Measurements from ENCODE around the gene FAF2. TPM values are rescaled to one million over a fixed set of nuclear protein-coding genes. Genes with fewer than 3 reads are reported as not detected.

Gene FAF2
- total and polyA plus RNA-seq, 12 donors: 21.2 to 68.2 (median 40.6) TPM

DNA sequence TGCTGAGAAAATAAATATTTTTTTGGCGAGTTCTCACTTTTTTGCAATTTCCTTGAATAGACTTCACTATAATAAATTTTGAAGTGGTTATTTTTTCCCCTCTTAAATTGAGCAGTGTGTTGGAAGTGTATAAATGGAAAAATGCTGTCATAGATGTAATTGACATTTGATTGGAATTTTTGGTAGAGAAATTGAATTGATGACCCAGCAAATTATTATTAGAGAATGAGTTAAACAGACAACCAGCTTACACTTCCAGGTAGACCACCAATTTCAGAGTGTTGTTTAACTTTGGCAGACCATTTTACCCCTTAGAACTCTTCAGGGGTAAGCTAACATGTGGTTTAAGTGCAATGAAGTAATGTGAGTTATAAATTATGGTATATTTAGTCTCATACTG is 1.9 kb downstream of the FAF2 start:
- DNase-seq: no peak
- H3K27me3 ChIP-seq: no peaks in the 10 kb centered on the region
- H3K36me3 ChIP-seq (replicated peaks in 1 of 2): peaks cover 0 to 9% of the 10 kb centered on the region in 2 donors
- peaks cover 8 to 36% of the 10 kb centered on the region in 2 donors for H3K4me1 ChIP-seq (replicated peaks in 1 of 2)
- no peak overlapping the region for H3K4me3 ChIP-seq
- intact Hi-C loops (cut with DNase I): no loop called here
- H3K27ac ChIP-seq: no peak overlapping the region
- no peaks in the 10 kb centered on the region for H3K9me3 ChIP-seq (replicated peaks in 1 of 3)
- 76 to 90% (median 81%) methylated on average over 1 of the region's 1 CpG for WGBS, 4 donors
- no peak for TF ChIP-seq POLR2A (IDR thresholded peaks at IDR 0.05)
- TF ChIP-seq CTCF (IDR thresholded peaks at IDR 0.05): no peak

GRCh38 chr5:176454724-176455394 is 6.7 kb downstream of the FAF2 start:
- WGBS, 4 donors: 90 to 94% (median 93%) methylated on average over 4 of the region's 4 CpGs
- no peak for DNase-seq
- peaks cover 0 to 32% of the 10 kb centered on the region in 2 donors for H3K4me1 ChIP-seq (replicated peaks in 1 of 2)

DNA sequence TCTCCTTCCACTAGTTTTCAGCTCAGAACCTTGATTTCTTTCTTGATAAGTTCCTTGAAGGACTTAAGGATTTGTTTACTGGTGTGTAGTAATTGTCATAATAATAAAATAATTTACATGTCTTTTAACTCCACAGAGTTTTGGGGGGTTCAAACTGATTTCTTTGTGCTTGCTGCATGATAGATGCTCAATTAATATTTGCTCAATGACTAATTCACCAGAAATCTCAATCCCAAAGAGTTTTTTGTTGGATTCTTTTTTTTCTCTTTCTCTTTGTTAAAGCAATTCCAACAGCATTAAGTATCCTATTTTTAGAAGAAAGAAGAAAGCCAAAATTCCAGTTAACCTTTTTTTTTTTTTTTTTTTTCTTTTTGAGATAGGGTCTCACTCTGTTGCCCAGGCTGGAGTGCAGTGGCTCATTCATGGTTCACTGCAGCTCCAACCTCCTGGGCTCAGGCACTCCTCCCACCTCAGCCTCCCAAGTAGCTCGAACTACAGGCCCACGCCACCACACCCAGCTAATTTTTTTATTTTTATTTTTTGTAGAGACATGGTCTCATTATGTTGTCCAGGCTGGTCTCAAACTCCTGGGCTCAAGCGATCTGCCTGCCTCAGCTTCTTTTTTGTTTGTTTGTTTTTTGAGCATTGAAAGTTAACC is 10.8 kb downstream of the FAF2 start:
- no peak for DNase-seq
- intact Hi-C loops (cut with DNase I): no loop called here
- no peak overlapping the region for H3K4me3 ChIP-seq
- WGBS, 4 donors: 95 to 98% (median 98%) methylated on average over 3 of the region's 3 CpGs
- TF ChIP-seq POLR2A (IDR thresholded peaks at IDR 0.05) (no peak), CTCF (IDR thresholded peaks at IDR 0.05) (no peak)
- no peaks in the 10 kb centered on the region for H3K36me3 ChIP-seq (replicated peaks in 1 of 2)
- H3K27ac ChIP-seq: no peak overlapping the region
- H3K27me3 ChIP-seq: no peaks in the 10 kb centered on the region
- no peaks in the 10 kb centered on the region for H3K9me3 ChIP-seq (replicated peaks in 1 of 3)
- H3K4me1 ChIP-seq (replicated peaks in 1 of 2): peaks cover 0 to 34% of the 10 kb centered on the region in 2 donors

More at GRCh38 chr5:176454724-176455394, 6.7 kb downstream of the FAF2 start:
- H3K27ac ChIP-seq: no peak overlapping the region
- peaks cover 0 to 9% of the 10 kb centered on the region in 2 donors for H3K36me3 ChIP-seq (replicated peaks in 1 of 2)
- no peak overlapping the region for H3K4me3 ChIP-seq
- TF ChIP-seq CTCF (IDR thresholded peaks at IDR 0.05) (no peak), POLR2A (IDR thresholded peaks at IDR 0.05) (no peak)
- intact Hi-C loops (cut with DNase I): no loop called here
- H3K9me3 ChIP-seq (replicated peaks in 1 of 3): no peaks in the 10 kb centered on the region
- H3K27me3 ChIP-seq: no peaks in the 10 kb centered on the region

- Histone ChIP-seq H3K4me1 (replicated peaks in 1 of 2) (peaks cover 4 to 37% of the 10 kb centered on the region in 2 donors), H3K27ac (no peak overlapping the region), H3K9me3 (replicated peaks in 1 of 3) (no peaks in the 10 kb centered on the region), H3K4me3 (no peak overlapping the region), H3K36me3 (replicated peaks in 1 of 2) (no peaks in the 10 kb centered on the region), H3K27me3 (no peaks in the 10 kb centered on the region)
- intact Hi-C loops (cut with DNase I): no loop called here
- no peak for DNase-seq
- 90 to 98% (median 96%) methylated on average over 2 of the region's 2 CpGs for WGBS, 4 donors
- no peak for TF ChIP-seq POLR2A (IDR thresholded peaks at IDR 0.05)
- TF ChIP-seq CTCF (IDR thresholded peaks at IDR 0.05): no peak
These were observed 13.2 kb downstream of the FAF2 start for GRCh38 chr5:176461349-176461748.

Measured in adrenal gland (tissue), 12 donors.